WERI-Rb-1 (cell line): ENCODE results near the gene MIB1.

Source experiments
- DNase-seq: peaks from one replicate; pipeline ENCODE4 v3.0.0-alpha.2; 2020
- H3K27ac ChIP-seq: fragments of 250-450 bp; sonication (Bioruptor Pico); 2 replicates; pipeline ENCODE4 v1.5.1; 2020; ENCODE audit warnings: mild to moderate bottlenecking, moderate library complexity
- H3K27me3 ChIP-seq: fragments of 250-450 bp; sonication (Bioruptor Pico); 2 replicates; pipeline ENCODE4 v1.5.1; 2021; ENCODE audit warnings: mild to moderate bottlenecking, low read depth, moderate library complexity; ENCODE audit not compliant: insufficient read depth, severe bottlenecking
- H3K36me3 ChIP-seq: fragments of 250-450 bp; sonication (Bioruptor Pico); 2 replicates; pipeline ENCODE4 v1.5.1; 2020; ENCODE audit warnings: mild to moderate bottlenecking, moderate library complexity
- H3K4me3 ChIP-seq: 2 replicates; pipeline ENCODE4 v1.5.1; 2011; ENCODE audit warnings: low read depth, mild to moderate bottlenecking, control low read depth, low read length
- H3K9me3 ChIP-seq: fragments of 250-450 bp; sonication (Bioruptor Pico); 2 replicates; pipeline ENCODE4 v1.5.1; 2021; ENCODE audit warnings: mild to moderate bottlenecking, moderate library complexity; ENCODE audit not compliant: severe bottlenecking
- TF ChIP-seq, protein P1 (sequence below): IDR thresholded peaks from 2 replicates; pipeline ENCODE4 v1.5.1; 2011; ENCODE audit warnings: low read depth, mild to moderate bottlenecking, control low read depth, inconsistent platforms, low read length

The MIB1 gene

DNA sequence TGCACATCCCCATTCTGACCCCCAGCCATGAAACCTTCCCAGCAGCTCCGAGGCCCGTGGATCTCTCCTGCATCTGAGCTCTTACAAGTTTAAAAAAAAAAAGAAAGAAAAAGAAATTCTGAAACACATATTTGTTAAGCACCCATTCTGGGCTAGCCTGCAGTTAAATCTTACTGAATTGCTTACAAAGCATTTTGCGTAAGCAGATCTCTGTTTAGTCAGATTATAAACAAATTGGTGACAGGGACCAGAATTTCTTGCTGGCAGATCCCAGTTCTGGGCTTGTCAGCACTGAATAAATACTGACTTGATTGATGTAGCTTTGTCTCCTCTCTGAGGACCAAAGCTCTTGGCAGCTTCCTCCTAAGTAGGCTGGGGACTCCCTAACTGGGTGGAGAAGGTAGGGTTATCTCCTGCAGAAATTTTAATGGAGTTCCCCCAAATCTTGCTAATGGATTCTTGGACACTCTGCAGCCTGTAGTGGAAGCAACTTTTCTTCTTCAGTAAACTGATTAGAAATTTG is 160.9 kb downstream of the MIB1 start:
- H3K27ac ChIP-seq: no peak overlapping the region
- no peak for DNase-seq
- no peaks in the 10 kb centered on the region for H3K36me3 ChIP-seq
- TF ChIP-seq, protein P1, sequence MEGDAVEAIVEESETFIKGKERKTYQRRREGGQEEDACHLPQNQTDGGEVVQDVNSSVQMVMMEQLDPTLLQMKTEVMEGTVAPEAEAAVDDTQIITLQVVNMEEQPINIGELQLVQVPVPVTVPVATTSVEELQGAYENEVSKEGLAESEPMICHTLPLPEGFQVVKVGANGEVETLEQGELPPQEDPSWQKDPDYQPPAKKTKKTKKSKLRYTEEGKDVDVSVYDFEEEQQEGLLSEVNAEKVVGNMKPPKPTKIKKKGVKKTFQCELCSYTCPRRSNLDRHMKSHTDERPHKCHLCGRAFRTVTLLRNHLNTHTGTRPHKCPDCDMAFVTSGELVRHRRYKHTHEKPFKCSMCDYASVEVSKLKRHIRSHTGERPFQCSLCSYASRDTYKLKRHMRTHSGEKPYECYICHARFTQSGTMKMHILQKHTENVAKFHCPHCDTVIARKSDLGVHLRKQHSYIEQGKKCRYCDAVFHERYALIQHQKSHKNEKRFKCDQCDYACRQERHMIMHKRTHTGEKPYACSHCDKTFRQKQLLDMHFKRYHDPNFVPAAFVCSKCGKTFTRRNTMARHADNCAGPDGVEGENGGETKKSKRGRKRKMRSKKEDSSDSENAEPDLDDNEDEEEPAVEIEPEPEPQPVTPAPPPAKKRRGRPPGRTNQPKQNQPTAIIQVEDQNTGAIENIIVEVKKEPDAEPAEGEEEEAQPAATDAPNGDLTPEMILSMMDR: no peak
- no peak overlapping the region for H3K4me3 ChIP-seq
- H3K27me3 ChIP-seq: peaks cover 65% of the 10 kb centered on the region
- H3K9me3 ChIP-seq: no peaks in the 10 kb centered on the region

DNA sequence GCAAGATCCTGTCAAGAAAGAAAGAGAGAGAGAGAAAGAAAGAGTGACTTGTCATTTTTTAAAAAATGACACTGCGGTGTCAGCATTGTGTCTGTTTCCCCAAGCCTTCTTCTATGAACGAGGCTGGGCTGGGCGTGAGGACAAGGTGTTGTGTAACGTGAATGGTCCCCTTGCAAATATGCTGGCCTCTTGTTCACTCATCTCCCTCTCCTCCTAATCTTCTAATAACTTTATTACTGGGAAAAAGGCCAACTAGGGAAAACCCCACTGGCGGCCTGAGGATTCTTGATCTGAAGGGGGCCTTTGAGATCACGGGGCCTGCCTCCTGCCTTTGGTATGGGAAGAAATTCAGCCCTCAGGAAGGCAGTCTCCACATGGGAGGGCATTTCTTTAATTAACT is 163.1 kb downstream of the MIB1 start:
- peaks cover 85% of the 10 kb centered on the region for H3K27me3 ChIP-seq
- no peaks in the 10 kb centered on the region for H3K9me3 ChIP-seq
- H3K36me3 ChIP-seq: no peaks in the 10 kb centered on the region
- no peak overlapping the region for H3K4me3 ChIP-seq
- no peak for DNase-seq
- TF ChIP-seq, protein P1: no peak
- no peak overlapping the region for H3K27ac ChIP-seq

DNA sequence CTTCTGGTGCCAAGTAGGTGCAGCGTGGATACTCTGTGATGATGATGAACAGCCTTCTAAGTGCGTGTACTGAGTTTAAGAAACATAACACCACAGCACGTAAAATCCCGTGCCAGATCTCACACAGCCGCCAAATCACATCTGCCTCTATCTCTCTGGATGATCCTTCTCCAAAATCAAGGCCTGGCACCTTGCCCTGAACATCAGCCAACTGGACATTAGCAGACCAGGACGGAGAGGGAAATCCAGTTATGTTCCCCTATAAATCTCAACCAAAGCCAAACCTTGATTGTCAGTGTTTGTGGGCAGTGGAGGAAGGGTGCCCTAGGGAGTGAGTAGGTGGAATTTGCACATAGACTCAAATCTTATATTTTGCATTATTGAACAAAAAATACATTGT is 164.3 kb downstream of the MIB1 start:
- H3K4me3 ChIP-seq: no peak overlapping the region
- TF ChIP-seq, protein P1: no peak

DNA sequence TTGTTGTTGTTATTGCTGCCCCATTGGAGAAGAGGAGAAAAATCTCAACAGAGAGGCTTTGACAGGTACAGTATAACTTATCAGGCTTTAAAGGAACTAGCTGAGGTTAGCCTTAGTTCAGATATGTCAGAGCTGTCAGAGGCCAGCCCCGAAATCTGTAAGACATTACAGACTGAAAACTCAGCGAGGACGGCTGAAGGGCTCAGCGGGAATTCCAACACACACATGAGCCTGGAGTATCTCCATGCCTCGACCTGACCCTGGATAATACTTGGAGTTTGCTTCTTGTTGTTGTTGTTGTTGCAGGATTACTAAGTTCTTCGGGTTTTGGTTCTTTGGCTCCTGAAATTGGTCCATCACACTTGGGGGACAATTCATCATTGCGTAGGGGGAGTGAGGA is 166.9 kb downstream of the MIB1 start:
- H3K27me3 ChIP-seq: peaks cover 95% of the 10 kb centered on the region
- TF ChIP-seq, protein P1: no peak

More for the DNA sequence above, 164.3 kb downstream of the MIB1 start:
- Histone ChIP-seq H3K27ac (no peak overlapping the region), H3K36me3 (no peaks in the 10 kb centered on the region), H3K27me3 (peaks cover 95% of the 10 kb centered on the region), H3K9me3 (no peaks in the 10 kb centered on the region)
- no peak for DNase-seq

DNA sequence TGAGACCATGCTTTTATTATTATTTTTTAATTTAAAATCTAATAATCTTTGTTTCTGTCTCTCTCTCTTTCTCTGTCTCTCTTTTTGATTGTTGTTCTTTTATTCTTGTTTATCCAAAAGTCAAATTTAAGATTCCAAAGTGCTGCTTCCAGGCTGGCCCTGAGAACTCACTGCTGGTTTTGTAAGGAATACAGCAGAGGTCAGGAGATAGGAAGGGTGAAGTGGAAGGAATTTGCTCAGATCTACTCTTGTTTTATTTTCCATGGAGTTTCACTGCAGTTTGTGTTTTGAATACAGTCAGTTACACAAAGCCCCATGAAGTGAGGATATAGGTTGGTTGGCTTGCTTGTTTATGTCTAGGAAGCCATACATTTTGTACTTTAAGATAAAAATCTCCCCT is 168.1 kb downstream of the MIB1 start:
- TF ChIP-seq, protein P1: no peak
- Histone ChIP-seq H3K4me3 (no peak overlapping the region), H3K27ac (no peak overlapping the region), H3K9me3 (no peaks in the 10 kb centered on the region), H3K36me3 (no peaks in the 10 kb centered on the region), H3K27me3 (peaks cover 92% of the 10 kb centered on the region)
- DNase-seq: no peak

More for the DNA sequence above, 166.9 kb downstream of the MIB1 start:
- no peak overlapping the region for H3K4me3 ChIP-seq
- no peak for DNase-seq
- no peaks in the 10 kb centered on the region for H3K9me3 ChIP-seq
- no peak overlapping the region for H3K27ac ChIP-seq
- no peaks in the 10 kb centered on the region for H3K36me3 ChIP-seq

DNA sequence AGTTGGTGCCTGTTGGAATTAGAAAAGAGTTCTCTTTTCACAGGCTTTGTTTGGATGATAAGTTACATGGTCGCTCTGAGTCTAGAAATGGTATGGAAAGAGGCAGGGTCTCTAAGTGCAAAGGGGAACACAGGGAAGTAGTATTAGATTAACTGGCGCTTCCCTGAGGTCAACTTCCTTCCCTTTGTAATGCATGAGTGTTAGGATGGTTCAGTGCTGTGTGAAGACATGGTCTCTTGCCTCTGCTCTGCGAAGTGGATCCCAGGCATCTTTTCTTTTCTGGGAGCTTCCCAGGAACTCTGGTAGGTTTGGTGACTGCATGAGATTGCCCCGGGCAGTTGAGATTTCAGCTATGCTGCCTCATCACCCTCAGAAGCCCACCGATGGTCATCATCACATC is 170.3 kb downstream of the MIB1 start:
- no peak overlapping the region for H3K27ac ChIP-seq
- TF ChIP-seq, protein P1: no peak
- no peak overlapping the region for H3K4me3 ChIP-seq
- peaks cover 90% of the 10 kb centered on the region for H3K27me3 ChIP-seq
- no peak for DNase-seq
- H3K36me3 ChIP-seq: no peaks in the 10 kb centered on the region
- no peaks in the 10 kb centered on the region for H3K9me3 ChIP-seq
